CD4-positive, alpha-beta T cell treated with Interleukin-1 beta for 1 hour (primary cell): ENCODE measurements around the gene OSMR.

Experiments used
- DNase-seq, 2 donors: peaks; one replicate each; pipeline ENCODE4 v3.0.0-alpha.2; 2020 to 2022

The OSMR gene

GRCh38 chr5:38845526-38846378 is at the start of gene OSMR:
Gene OSMR (plus strand): TSS chr5:38846012. CDS start chr5:38869045, 23,033 bp downstream.
- DNase-seq = no peak

- DNase-seq = no peak
Observed at GRCh38 chr5:38796742-38797108, 49.1 kb upstream of the OSMR start.

DNA sequence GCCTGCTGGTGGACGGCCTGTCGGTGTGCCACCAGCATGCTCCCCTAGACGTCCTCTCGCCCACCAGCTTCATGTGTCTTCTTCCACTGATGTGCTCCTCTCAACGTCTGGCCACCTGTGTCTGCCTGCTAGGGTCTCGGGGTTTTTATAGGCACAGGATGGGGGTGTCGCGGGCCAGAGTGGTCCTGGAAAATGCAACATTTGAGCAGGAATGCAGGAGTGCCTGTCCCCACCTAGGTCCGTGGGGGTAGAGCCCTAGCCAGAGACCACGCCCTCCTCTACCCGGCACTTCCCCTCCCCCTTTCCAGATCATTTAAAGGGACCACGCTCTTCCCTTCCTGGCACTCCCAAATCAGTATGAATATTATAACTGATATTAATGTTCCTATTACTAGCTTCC is 48.0 kb upstream of the OSMR start:
- DNase-seq = no peak

GRCh38 chr5:38799556-38800377 is 46.0 kb upstream of the OSMR start:
- no peak for DNase-seq

DNA sequence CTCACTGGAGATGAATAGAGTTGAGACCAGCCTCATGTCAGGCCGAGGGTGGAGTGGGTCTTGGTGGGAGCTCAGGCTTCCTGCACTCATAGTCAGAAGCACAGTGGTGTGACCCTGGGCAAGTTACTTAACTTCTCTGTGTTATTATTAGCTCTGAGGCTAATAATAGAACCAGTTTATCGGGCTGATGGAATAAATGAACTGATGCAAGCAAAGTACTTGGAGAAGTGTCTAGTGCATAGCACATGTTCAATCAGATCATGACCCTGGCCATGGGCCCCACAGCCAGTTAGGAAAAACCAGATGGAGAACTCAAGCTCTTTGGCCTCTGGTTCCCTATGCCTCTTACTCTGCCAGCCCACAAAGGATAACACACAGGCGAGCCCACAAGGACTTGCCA is 45.3 kb upstream of the OSMR start:
- DNase-seq = no peak

DNA sequence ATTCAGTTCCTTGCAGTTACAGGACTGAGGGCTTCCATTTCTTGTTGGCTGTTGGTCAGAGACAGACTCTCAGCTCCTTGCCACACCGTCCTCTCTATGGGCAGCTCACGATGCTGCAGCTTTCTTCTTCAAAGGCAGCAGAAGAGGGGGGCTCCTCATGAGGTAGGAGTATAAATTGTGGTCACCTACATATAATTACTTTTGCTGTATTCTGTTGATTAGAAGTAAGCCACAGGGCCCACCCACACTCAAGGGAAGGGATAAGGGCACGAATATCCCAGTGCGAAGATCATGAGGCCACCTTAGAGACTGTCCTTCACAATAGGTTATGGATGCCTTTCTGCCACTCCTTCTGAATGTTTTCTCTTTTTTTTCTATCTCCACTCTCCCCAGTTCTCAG is 43.7 kb upstream of the OSMR start:
- DNase-seq = no peak

DNA sequence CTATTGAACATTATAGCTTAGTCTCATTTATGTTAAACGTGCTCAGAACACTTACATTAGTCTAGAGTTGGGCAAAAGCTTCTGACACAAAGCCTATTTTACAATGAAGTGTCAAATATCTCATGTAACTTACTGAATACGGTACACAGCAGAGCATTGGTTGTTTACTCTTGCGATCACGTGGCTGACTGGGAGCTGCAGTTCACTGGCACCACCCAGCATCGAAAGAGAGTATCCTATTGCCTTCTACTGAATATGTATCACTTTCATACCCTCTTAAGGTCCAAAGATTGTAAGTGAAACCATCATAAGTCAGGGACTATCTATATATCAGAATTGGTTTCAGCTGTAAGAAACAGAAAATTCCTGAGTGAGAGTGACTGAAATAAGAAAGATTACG is 42.6 kb upstream of the OSMR start:
- no peak for DNase-seq

DNA sequence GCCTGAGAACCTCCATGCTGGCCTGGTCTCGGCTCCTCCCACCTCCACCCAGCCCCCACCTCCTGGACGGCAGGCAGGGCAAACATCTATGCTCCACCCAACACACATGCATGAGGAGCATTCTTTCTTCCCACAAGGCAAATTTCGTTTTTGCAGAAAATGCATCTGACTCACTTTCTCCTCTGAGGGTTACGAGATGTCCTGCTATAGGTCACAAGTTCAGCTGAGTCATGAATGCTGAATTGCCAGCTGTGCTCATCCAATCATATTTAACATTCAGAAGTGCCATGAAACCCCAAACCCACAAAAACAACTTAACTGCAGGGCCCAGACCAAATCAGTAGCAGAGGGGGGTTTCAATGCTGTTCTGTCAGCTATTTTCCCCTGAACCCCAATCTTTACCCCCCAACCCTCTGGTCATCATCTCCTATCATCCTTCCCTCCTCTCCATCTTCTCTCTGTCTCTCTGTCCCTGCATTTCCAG is 39.0 kb upstream of the OSMR start:
- no peak for DNase-seq

DNA sequence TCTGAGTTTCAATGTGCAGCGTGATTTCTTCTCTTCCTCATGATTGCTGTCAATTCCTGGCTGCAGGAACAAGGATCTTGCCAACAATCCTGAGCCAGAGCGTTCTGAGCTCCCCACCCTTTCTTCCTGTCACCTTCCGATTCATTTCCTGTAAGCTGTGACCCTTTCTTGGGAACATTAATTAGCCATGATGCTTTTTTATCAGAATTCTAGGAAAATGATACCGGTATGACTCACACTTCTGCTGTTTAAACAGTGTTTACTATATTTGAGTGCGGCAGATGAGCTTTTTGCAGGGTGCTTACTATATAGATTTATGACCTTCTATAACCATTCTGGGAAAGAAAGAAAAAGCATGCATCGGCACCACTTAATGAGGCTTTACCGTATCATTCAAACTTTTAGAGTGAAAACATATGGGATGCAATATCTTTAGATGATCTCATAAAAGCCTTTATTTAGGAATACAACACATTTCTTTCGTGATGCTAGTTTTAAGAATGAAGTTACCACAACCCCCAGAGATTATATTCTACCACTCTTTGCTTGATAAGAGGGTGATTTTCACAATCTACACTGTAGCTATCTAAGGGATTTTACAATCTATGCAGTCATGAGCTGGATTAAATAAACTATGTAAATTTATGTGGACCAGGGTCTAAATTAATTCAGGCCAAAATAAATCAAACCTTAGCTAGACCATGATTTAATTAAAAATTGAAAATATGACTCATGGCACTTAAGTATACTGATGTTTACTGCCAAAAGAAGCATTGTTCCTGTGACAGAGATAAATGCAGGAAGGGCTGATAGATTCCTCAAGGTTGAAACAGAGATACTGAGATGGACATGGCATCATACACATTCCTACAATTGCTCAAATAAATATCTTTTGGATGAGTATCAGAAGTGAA is 38.0 kb upstream of the OSMR start:
- no peak for DNase-seq

- no peak for DNase-seq
Observed at GRCh38 chr5:38808666-38809343, 37.0 kb upstream of the OSMR start.

DNA sequence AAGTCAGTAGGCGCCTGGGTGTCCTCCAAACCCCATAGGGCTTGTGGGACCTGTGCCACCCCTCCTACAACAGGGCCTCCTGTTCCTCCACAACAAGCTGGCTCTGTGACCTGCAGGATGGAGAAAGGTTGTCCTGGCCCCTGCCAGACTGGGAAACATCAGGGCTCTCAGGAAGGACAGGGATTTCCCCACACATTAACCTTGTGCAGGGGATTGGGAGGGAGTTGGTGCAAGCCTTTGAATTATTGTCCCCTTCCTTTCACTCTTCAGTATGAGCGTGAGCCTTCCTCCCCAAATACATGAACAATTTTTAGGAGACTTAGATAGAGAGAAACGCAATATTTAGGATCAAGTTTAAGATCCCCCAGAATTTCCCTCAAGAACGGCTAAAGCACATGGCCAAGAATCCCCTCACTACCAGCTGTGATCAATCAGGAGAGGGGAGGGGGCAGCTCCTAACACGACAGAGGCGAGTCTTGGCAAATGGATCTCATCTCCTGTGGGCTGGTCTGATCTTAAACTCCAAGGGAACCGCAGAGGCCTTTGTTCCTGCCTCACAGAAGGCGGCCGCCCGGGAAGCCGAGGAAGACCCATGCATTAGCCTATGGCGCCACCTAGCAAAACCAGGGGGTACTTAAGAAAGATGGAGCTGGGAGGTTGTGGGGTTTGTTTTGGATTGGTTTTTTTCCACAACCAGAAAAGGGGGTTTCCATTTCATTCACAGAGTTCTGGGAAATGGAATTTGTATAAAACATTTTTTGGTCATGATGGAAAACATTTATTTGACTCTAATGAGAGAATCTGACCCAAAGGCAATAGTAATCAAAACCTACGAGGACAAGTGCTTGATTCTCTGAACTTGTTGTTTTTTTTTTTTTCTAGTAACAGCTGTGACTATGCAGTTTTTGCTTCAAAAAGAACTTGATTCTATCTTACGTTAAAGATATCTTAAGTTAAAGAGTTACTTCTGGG is 36.1 kb upstream of the OSMR start:
- peak; percentile 5 to 28 for DNase-seq

GRCh38 chr5:38814879-38815278 is 30.9 kb upstream of the OSMR start:
- no peak for DNase-seq

- DNase-seq = no peak
Observed at GRCh38 chr5:38816083-38817030, 29.5 kb upstream of the OSMR start.

GRCh38 chr5:38821679-38822078 is 24.1 kb upstream of the OSMR start:
- no peak for DNase-seq

GRCh38 chr5:38823503-38823902 is 22.3 kb upstream of the OSMR start:
- no peak for DNase-seq

DNA sequence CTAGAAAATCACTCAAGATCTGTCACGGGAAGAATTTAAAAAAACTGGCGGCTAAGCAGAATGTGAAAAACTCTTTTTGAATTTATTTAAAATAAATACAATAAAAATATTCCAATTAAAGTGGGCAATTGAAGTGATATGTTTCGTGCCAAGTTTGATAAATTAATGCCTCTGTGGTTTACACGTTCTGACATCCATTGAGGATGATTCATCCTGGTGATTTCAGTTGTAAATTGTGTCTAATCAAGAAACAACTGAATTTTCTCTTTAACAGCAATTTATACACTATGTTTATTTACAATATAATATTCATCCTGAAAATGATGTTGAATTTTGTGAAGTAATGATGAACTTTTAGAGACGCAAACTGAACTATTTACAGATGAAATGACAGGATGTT is 21.0 kb upstream of the OSMR start:
- DNase-seq = no peak

DNA sequence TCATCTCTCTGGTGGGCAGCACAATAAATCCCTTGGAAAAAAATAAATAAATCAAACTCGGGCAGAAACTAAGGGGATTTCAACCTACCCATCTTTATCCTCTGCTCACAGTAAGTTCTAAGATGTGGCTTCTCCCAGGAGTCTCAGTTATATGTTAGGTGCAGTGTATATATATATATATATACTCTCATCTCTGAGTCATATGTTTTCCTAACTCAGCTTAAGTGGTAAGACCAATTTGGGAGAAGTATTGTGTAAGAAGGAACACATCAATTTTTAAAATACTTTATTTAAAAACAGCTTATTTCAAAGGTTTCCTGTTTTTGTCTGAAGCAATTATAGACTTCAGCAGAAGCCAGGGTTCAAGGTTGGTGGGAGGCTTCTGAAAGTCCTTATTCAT is 20.3 kb upstream of the OSMR start:
- no peak for DNase-seq

- no peak for DNase-seq
Observed at GRCh38 chr5:38827525-38827924, 18.3 kb upstream of the OSMR start.

DNA sequence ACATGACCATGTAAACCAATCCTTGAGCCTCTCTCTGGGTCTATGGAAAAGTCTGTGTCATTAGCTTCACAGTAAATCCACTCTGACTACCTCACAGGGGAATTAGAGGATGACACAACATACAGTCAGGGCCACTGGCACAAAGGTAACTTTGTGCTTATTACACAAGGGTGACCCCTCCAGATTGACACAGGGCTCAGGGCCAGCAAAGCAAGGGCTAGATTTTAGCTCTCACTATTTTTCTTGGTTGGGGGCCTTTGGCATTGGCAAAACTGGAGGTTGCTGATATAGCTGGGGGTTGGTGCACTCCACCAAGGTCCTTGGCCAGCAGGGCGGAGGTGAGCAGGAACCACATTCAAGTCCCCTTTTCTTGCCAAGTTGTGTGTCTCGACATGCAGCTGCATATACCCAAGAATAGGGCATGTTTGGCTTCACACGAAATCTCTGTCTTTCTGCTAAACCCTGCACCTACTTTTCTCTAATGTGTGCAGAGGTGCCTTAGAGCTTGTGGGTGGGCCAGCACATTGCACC is 15.2 kb upstream of the OSMR start:
- DNase-seq = no peak

DNA sequence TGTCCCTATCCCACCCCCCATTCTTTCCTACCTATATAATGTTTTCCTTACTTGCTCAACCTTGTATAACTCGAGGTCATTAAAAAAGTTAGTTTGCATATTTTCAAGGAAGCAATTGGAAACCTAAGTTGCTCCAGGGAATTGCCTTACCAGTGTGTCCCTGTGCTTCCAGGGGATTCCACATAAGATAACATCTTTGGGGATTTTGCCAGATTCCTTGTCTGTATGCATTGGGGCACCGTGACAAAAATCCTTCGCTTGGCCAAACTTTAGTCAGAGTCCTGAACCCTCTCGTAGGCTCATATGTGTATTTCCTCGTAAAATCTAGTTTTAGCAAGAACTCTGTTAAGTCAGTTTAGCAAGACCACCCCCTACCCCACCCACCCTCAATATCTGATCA is 14.7 kb upstream of the OSMR start:
- no peak for DNase-seq
